GM23338 (cell line): ENCODE data around the gene STAT5B. TPM values are rescaled to one million over a fixed set of nuclear protein-coding genes. Genes with fewer than 3 reads are reported as not detected.
A peak's percentile ranks its signal among the peaks of the same experiment; 100 is the strongest.

ENCODE experiments used
- ATAC-seq: fragments of 200-7000 bp; cut with Tn5 transposase; 3 replicates; pipeline ENCODE4 v1.9.1; 2020
- DNase-seq: peaks from one replicate; pipeline ENCODE4 v3.0.0-alpha.2; 2015; ENCODE audit warnings: low spot score
- H2AFZ ChIP-seq: fragments of 200-600 bp; sonication (generic); 2 replicates; pipeline ENCODE4 v1.8.0; 2016; ENCODE audit warnings: antibody characterized with exemption, mild to moderate bottlenecking, moderate library complexity
- H3F3A ChIP-seq: fragments of 200-600 bp; sonication (generic); replicated peaks from 2 replicates; pipeline ENCODE4 v1.8.0; 2017; ENCODE audit warnings: antibody characterized with exemption, mixed run types, low read depth
- H3K27ac ChIP-seq: fragments of 200-600 bp; sonication (generic); 2 replicates; pipeline ENCODE4 v1.6.1; 2016; ENCODE audit warnings: low read depth
- H3K27me3 ChIP-seq: fragments of 200-600 bp; sonication (generic); 2 replicates; pipeline ENCODE4 v1.8.0; 2016; ENCODE audit warnings: mild to moderate bottlenecking, mixed run types, moderate library complexity; ENCODE audit not compliant: insufficient read depth
- H3K36me3 ChIP-seq: fragments of 200-600 bp; sonication (generic); 2 replicates; pipeline ENCODE4 v1.8.0; 2016; ENCODE audit warnings: mild to moderate bottlenecking; ENCODE audit not compliant: insufficient read depth
- H3K4me1 ChIP-seq: fragments of 200-600 bp; sonication (generic); 2 replicates; pipeline ENCODE4 v1.8.0; 2016; ENCODE audit warnings: mild to moderate bottlenecking, moderate library complexity; ENCODE audit not compliant: insufficient read depth
- H3K4me2 ChIP-seq: fragments of 200-600 bp; sonication (generic); 2 replicates; pipeline ENCODE4 v1.7.1; 2017; ENCODE audit warnings: mixed run types
- H3K4me3 ChIP-seq: fragments of 200-600 bp; sonication (generic); 2 replicates; pipeline ENCODE4 v1.6.1; 2016; ENCODE audit warnings: mixed run types
- H3K79me2 ChIP-seq: fragments of 200-600 bp; sonication (generic); replicated peaks from 2 replicates; pipeline ENCODE4 v1.8.0; 2017; ENCODE audit warnings: mild to moderate bottlenecking; ENCODE audit not compliant: insufficient read depth
- H3K9me2 ChIP-seq: fragments of 200-600 bp; sonication (generic); 2 replicates; pipeline ENCODE4 v1.8.0; 2017; ENCODE audit not compliant: insufficient read depth
- H4K20me1 ChIP-seq: fragments of 200-600 bp; sonication (generic); replicated peaks from 2 replicates; pipeline ENCODE4 v1.8.0; 2017; ENCODE audit warnings: mild to moderate bottlenecking; ENCODE audit not compliant: insufficient read depth
- H3K27ac Mint-ChIP-seq: 2 replicates; pipeline ENCODE4 v1.8.0; 2020; ENCODE audit warnings: inconsistent platforms, mild to moderate bottlenecking, moderate library complexity, mixed read lengths
- H3K27me3 Mint-ChIP-seq: 3 replicates; pipeline ENCODE4 v1.8.0; 2022; ENCODE audit warnings: low read depth, mild to moderate bottlenecking, moderate library complexity, mixed read lengths, inconsistent platforms; ENCODE audit not compliant: insufficient read depth, poor library complexity
- H3K36me3 Mint-ChIP-seq: 3 replicates; pipeline ENCODE4 v1.8.0; 2021; ENCODE audit warnings: low read depth, mild to moderate bottlenecking, inconsistent platforms, moderate library complexity, mixed read lengths
- H3K4me1 Mint-ChIP-seq: 3 replicates; pipeline ENCODE4 v1.8.0; 2020; ENCODE audit warnings: mild to moderate bottlenecking, inconsistent platforms, mixed read lengths
- H3K4me3 Mint-ChIP-seq: 3 replicates; pipeline ENCODE4 v1.8.0; 2021; ENCODE audit warnings: moderate library complexity, mild to moderate bottlenecking, inconsistent platforms, mixed read lengths
- H3K9me3 Mint-ChIP-seq: 3 replicates; pipeline ENCODE4 v1.8.0; 2020; ENCODE audit warnings: moderate library complexity, mild to moderate bottlenecking, inconsistent platforms, mixed read lengths
- CTCF ChIP-seq, 2 experiments: fragments of 200-600 bp in 1 of 2; sonication (generic) in 1 of 2; conservative IDR thresholded peaks; 2 replicates each; pipeline versions ENCODE4 v1.5.1 to v1.6.1; 2016 to 2017; ENCODE audit warnings: antibody characterized with exemption in 2 of 2, low read depth in 2 of 2, mild to moderate bottlenecking in 2 of 2, moderate library complexity in 1 of 2
- ETS1 ChIP-seq: IDR thresholded peaks from 2 replicates; pipeline ENCODE4 v1.6.1; 2016; ENCODE audit warnings: antibody characterized with exemption
- EZH2 ChIP-seq: fragments of 200-600 bp; sonication (generic); IDR thresholded peaks from one replicate; pipeline ENCODE4 v1.8.0; 2017; ENCODE audit warnings: antibody characterized with exemption, mild to moderate bottlenecking, low read depth; ENCODE audit not compliant: unreplicated experiment
- EZH2phosphoT487 ChIP-seq: fragments of 200-600 bp; sonication (generic); IDR thresholded peaks from one replicate; pipeline ENCODE4 v1.8.1; 2018; ENCODE audit warnings: antibody characterized with exemption; ENCODE audit not compliant: unreplicated experiment
- JUNB ChIP-seq: IDR thresholded peaks from one replicate; pipeline ENCODE4 v1.6.1; 2016; ENCODE audit warnings: antibody characterized with exemption; ENCODE audit not compliant: unreplicated experiment
- NANOG ChIP-seq: IDR thresholded peaks from 2 replicates; pipeline ENCODE4 v1.6.1; 2016; ENCODE audit warnings: antibody characterized with exemption, borderline replicate concordance
- ZNF114 ChIP-seq: fragments of 250-450 bp; sonication (Bioruptor Pico); IDR thresholded peaks from 2 replicates; pipeline ENCODE4 v1.5.0; 2020; ENCODE audit warnings: mild to moderate bottlenecking, moderate library complexity
- ZNF331 ChIP-seq: fragments of 250-450 bp; sonication (Bioruptor Pico); IDR thresholded peaks from 2 replicates; pipeline ENCODE4 v1.5.0; 2020; ENCODE audit warnings: low read depth, mild to moderate bottlenecking, moderate library complexity
- polyA plus RNA-seq: library from polyadenylated mRNA; unstranded; fragments of >200 nt; fragmentation: Nextera tagmentation; extraction: Ambion mirVana; gene quantifications from 2 replicates; pipeline ENCODE4 v1.2.1, GENCODE V29; 2016
- total RNA-seq: library from RNA; depleted of rRNA; stranded (reverse); fragments of >200 nt; shearing (Covaris generic); gene quantifications from 2 replicates; pipeline ENCODE4 v1.2.3, GENCODE V29; 2014
- TF ChIP-seq, protein P1 (sequence below): IDR thresholded peaks from one replicate; pipeline ENCODE4 v1.6.1; 2018; ENCODE audit warnings: antibody characterized with exemption; ENCODE audit not compliant: unreplicated experiment

STAT5B gene
- total and polyA plus RNA-seq, 2 experiments from 2014 or later: 13.9 to 60.5 TPM

- no peak overlapping the region for H3K4me3 Mint-ChIP-seq
- Histone ChIP-seq H3K4me1 (no peaks in the 10 kb centered on the region), H3K36me3 (no peaks in the 10 kb centered on the region), H3K27ac (no peak overlapping the region), H2AFZ (no peak overlapping the region), H3K4me2 (no peak overlapping the region), H3K4me3 (no peak overlapping the region), H3K27me3 (no peaks in the 10 kb centered on the region), H3F3A (no peaks in the 10 kb centered on the region), H3K79me2 (0 out of 2 replicates have a peak, but pooled peaks cover 3% of the 10 kb centered on the region), H4K20me1 (no peaks in the 10 kb centered on the region), H3K9me2 (no peaks in the 10 kb centered on the region)
- DNase-seq: no peak
- TF ChIP-seq NANOG: no peak
- TF ChIP-seq ZNF331 (CRISPR knock-in tag): no peak
- TF ChIP-seq ZNF114: no peak
- TF ChIP-seq, protein P1, sequence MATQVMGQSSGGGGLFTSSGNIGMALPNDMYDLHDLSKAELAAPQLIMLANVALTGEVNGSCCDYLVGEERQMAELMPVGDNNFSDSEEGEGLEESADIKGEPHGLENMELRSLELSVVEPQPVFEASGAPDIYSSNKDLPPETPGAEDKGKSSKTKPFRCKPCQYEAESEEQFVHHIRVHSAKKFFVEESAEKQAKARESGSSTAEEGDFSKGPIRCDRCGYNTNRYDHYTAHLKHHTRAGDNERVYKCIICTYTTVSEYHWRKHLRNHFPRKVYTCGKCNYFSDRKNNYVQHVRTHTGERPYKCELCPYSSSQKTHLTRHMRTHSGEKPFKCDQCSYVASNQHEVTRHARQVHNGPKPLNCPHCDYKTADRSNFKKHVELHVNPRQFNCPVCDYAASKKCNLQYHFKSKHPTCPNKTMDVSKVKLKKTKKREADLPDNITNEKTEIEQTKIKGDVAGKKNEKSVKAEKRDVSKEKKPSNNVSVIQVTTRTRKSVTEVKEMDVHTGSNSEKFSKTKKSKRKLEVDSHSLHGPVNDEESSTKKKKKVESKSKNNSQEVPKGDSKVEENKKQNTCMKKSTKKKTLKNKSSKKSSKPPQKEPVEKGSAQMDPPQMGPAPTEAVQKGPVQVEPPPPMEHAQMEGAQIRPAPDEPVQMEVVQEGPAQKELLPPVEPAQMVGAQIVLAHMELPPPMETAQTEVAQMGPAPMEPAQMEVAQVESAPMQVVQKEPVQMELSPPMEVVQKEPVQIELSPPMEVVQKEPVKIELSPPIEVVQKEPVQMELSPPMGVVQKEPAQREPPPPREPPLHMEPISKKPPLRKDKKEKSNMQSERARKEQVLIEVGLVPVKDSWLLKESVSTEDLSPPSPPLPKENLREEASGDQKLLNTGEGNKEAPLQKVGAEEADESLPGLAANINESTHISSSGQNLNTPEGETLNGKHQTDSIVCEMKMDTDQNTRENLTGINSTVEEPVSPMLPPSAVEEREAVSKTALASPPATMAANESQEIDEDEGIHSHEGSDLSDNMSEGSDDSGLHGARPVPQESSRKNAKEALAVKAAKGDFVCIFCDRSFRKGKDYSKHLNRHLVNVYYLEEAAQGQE: no peak
- no peak for TF ChIP-seq ETS1
- H3K27ac Mint-ChIP-seq: no peak overlapping the region
- H3K36me3 Mint-ChIP-seq: peaks cover 22% of the 10 kb centered on the region
- no peak for ATAC-seq
- H3K9me3 Mint-ChIP-seq: no peaks in the 10 kb centered on the region
- no peaks in the 10 kb centered on the region for H3K4me1 Mint-ChIP-seq
- peaks cover 2% of the 10 kb centered on the region for H3K27me3 Mint-ChIP-seq
Measured at GRCh38 chr17:42224651-42225050, 51.5 kb downstream of the STAT5B start.

- H3K4me3 ChIP-seq: no peak overlapping the region
- no peak overlapping the region for H2AFZ ChIP-seq
- Mint-ChIP-seq H3K9me3 (no peaks in the 10 kb centered on the region), H3K4me1 (no peaks in the 10 kb centered on the region), H3K27me3 (peaks cover 6% of the 10 kb centered on the region), H3K4me3 (no peak overlapping the region), H3K36me3 (peaks cover 31% of the 10 kb centered on the region), H3K27ac (no peak overlapping the region)
- no peaks in the 10 kb centered on the region for H3K27me3 ChIP-seq
- TF ChIP-seq EZH2phosphoT487 (no peak), CTCF (conservative IDR thresholded peaks at IDR 0.05; ENCODE audit: low read depth in 2 of 2) (peak; percentile 81 to 85), ZNF114 (no peak), ETS1 (no peak), JUNB (no peak), EZH2 (no peak)
- TF ChIP-seq, protein P1: no peak
- no peaks in the 10 kb centered on the region for H3K36me3 ChIP-seq
- H3K9me2 ChIP-seq: no peaks in the 10 kb centered on the region
- H3K27ac ChIP-seq: no peak overlapping the region
- H3K79me2 ChIP-seq: no peaks in the 10 kb centered on the region
- H3K4me1 ChIP-seq: no peaks in the 10 kb centered on the region
- peak; percentile 83 for DNase-seq
- ATAC-seq: peak; percentile 95
- H3K4me2 ChIP-seq: no peak overlapping the region
- H4K20me1 ChIP-seq: no peaks in the 10 kb centered on the region
- no peaks in the 10 kb centered on the region; the same call in 1 of the 2 replicates for H3F3A ChIP-seq
Measured at GRCh38 chr17:42221886-42222745, 54.1 kb downstream of the STAT5B start.
